HCT116 (cell line): Measurements from ENCODE around the gene GRIK5.

Source experiments
- CTCF ChIP-seq, 3 experiments: fragments of 200-600 bp in 1 of 3; sonication (generic) in 1 of 3; IDR thresholded peaks in 2 of 3; conservative IDR thresholded peaks in 1 of 3; 2 replicates each; pipeline ENCODE4 v1.5.1; 2012 to 2017; ENCODE audit warnings: low read depth in 2 of 3, low read length in 2 of 3, antibody characterized with exemption in 1 of 3, borderline replicate concordance in 1 of 3, control low read depth in 1 of 3, mild to moderate bottlenecking in 1 of 3, mixed read lengths in 1 of 3, mixed run types in 1 of 3, moderate library complexity in 1 of 3; ENCODE audit not compliant: insufficient read depth in 1 of 3
- EZH2phosphoT487 ChIP-seq: fragments of 200-600 bp; IDR thresholded peaks from 2 replicates; pipeline ENCODE4 v1.6.1; 2018; ENCODE audit warnings: antibody characterized with exemption, borderline replicate concordance
- POLR2A ChIP-seq: IDR thresholded peaks from 2 replicates; pipeline ENCODE4 v1.7.0; 2011; ENCODE audit warnings: borderline replicate concordance; ENCODE audit not compliant: insufficient read depth, insufficient read length; ENCODE audit errors: extremely low read depth
- POLR2AphosphoS5 ChIP-seq: IDR thresholded peaks from 2 replicates; pipeline ENCODE4 v1.6.1; 2011; ENCODE audit warnings: mild to moderate bottlenecking, low read depth, low read length, moderate library complexity
- RAD21 ChIP-seq: IDR thresholded peaks from 2 replicates; pipeline ENCODE4 v1.6.1; 2012; ENCODE audit warnings: low read depth, mild to moderate bottlenecking
- SIN3A ChIP-seq: IDR thresholded peaks from 2 replicates; pipeline ENCODE4 v1.6.1; 2012; ENCODE audit warnings: low read depth
- SP1 ChIP-seq: IDR thresholded peaks from 2 replicates; pipeline ENCODE4 v1.6.1; 2012; ENCODE audit warnings: low read depth
- ZBTB33 ChIP-seq: IDR thresholded peaks from 2 replicates; pipeline ENCODE4 v1.6.1; 2011; ENCODE audit warnings: mild to moderate bottlenecking, low read length, moderate library complexity; ENCODE audit not compliant: insufficient replicate concordance; ENCODE audit errors: extremely low read depth
- ZFX ChIP-seq: fragments of 450-650 bp; IDR thresholded peaks from 2 replicates; pipeline ENCODE4 v1.6.1; 2017
- ZNF274 ChIP-seq: fragments of 200-500 bp; sonication (Bioruptor generic); IDR thresholded peaks from 2 replicates; pipeline ENCODE4 v1.6.1; 2014; ENCODE audit warnings: mild to moderate bottlenecking, low read depth, low read length, inconsistent platforms

GRCh38 chr19:42030645-42031440 lies 39.2 kb downstream of the GRIK5 start:
- TF ChIP-seq SIN3A (no peak), EZH2phosphoT487 (no peak), RAD21 (no peak), CTCF (IDR thresholded peaks at IDR 0.05 in 2 of 3, conservative IDR thresholded peaks at IDR 0.05 in 1 of 3; ENCODE audit: borderline replicate concordance in 1 of 3, insufficient read depth in 1 of 3, low read depth in 2 of 3, low read length in 2 of 3) (no peak), SP1 (no peak), ZNF274 (no peak), POLR2AphosphoS5 (no peak), POLR2A (no peak), ZFX (no peak), ZBTB33 (no peak)
